ENCODE results near the gene GABARAPL2. TPM values are rescaled to one million over a fixed set of nuclear protein-coding genes. Genes with fewer than 3 reads are reported as not detected.

The GABARAPL2 gene
- total RNA-seq, 3 donors from 2014 or later (not counting 1 experiment from before 2014, with no cell fraction given), result 66.2 to 74.0 (median 71.3) TPM

DNA sequence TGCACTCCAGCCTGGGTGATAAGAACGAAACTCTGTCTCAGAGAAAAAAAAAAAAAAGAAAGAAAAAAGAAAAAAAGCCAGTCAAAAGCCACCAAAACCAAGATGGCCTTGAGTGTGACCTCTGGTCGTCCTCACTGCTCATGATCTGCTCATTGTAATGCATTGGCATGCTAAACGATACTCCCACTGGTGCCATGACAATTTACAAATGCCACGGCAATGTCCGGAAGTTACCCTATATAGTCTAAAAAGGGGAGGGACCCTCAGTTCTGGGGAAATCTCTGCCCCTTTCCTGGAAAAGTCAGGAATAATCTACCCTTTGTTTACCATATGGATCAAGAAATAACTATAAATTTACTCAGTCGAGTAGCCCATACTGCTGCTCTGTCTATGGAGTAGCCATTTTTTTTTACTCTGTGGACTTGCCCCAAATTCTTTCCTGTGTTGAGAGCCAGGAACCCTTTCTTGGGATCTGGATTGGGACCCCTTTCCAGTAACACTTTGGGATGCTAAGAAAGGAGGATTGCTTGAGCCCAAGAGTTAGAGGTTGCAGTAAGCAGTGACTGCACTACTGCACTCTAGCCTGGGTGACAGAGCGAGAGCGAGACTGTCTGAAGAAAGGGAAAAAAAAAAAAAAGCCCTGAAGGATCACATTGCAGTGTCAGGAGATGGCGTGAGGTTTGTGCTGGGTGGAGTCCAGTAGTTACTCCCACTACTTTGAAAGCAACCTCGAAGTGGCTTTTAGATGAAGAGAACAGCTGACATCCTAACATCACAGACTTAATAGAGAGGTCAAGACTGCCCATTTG, 6.4 kb upstream of the GABARAPL2 start:
- 75% methylated on average over 9 of the region's 10 CpGs for WGBS (ENCODE audit: insufficient coverage)
- Mint-ChIP-seq H3K4me1 (peaks cover 11% of the 10 kb centered on the region in 2 donors), H3K27ac (no peak overlapping the region), H3K9me3 (no peaks in the 10 kb centered on the region), H3K36me3 (no peaks in the 10 kb centered on the region), H3K27me3 (ENCODE audit: low read depth in 2 of 2) (peaks cover 19 to 22% of the 10 kb centered on the region in 2 donors), H3K4me3 (no peak overlapping the region)
- TF ChIP-seq, protein P1, sequence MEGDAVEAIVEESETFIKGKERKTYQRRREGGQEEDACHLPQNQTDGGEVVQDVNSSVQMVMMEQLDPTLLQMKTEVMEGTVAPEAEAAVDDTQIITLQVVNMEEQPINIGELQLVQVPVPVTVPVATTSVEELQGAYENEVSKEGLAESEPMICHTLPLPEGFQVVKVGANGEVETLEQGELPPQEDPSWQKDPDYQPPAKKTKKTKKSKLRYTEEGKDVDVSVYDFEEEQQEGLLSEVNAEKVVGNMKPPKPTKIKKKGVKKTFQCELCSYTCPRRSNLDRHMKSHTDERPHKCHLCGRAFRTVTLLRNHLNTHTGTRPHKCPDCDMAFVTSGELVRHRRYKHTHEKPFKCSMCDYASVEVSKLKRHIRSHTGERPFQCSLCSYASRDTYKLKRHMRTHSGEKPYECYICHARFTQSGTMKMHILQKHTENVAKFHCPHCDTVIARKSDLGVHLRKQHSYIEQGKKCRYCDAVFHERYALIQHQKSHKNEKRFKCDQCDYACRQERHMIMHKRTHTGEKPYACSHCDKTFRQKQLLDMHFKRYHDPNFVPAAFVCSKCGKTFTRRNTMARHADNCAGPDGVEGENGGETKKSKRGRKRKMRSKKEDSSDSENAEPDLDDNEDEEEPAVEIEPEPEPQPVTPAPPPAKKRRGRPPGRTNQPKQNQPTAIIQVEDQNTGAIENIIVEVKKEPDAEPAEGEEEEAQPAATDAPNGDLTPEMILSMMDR (IDR thresholded peaks at IDR 0.05), result no peak
- H3K27ac ChIP-seq (ENCODE audit: low read length), result no peak overlapping the region
- intact Hi-C loops (cut with micrococcal nuclease), result no loop called here
- no peaks in the 10 kb centered on the region for H3K36me3 ChIP-seq (ENCODE audit: control insufficient read depth, insufficient read depth, low read length)
- no peak for ATAC-seq
- H3K27me3 ChIP-seq (ENCODE audit: control insufficient read depth, insufficient read depth, low read length), result peaks cover 2% of the 10 kb centered on the region
- H3K9me3 ChIP-seq (ENCODE audit: control insufficient read depth, insufficient read depth, low read length), result no peaks in the 10 kb centered on the region
- H3K4me3 ChIP-seq (ENCODE audit: low read length), result no peak overlapping the region
- DNase-seq, result no peak
- H3K4me1 ChIP-seq (ENCODE audit: control insufficient read depth, insufficient read depth, low read length), result peaks cover 15% of the 10 kb centered on the region

DNA sequence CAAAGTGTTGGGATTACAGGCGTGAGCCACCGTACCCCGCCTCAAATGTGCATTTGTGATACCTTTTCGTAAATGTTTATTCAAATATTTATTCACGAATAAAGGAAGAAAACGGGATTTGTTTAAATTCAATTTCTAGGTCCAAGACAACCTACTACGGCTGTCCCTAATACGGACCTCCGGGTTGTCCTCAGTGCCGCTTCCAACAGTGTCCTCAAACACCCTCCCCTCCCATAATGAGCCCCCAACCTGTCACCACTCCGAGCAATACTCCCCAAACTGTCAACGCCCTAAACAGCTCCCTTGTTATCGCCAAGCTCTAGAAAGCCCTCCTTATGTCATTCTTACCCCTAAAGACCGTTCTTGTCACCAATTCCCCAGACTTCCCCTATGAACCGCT, 539 bp upstream of the GABARAPL2 start:
- Histone ChIP-seq H3K36me3 (ENCODE audit: control insufficient read depth, insufficient read depth, low read length) (peaks cover 26% of the 10 kb centered on the region), H3K4me1 (ENCODE audit: control insufficient read depth, insufficient read depth, low read length) (peaks cover 30% of the 10 kb centered on the region), H3K27me3 (ENCODE audit: control insufficient read depth, insufficient read depth, low read length) (peaks cover 2% of the 10 kb centered on the region), H3K27ac (ENCODE audit: low read length) (peak overlapping the region; percentile 76), H3K9me3 (ENCODE audit: control insufficient read depth, insufficient read depth, low read length) (no peaks in the 10 kb centered on the region), H3K4me3 (ENCODE audit: low read length) (peak overlapping the region; percentile 59)
- DNase-seq (no peak), ATAC-seq (no peak)
- Mint-ChIP-seq H3K27me3 (ENCODE audit: low read depth in 2 of 2) (peaks cover 16 to 19% of the 10 kb centered on the region in 2 donors), H3K9me3 (no peaks in the 10 kb centered on the region), H3K4me3 (peak overlapping the region; percentile 90), H3K4me1 (peaks cover 20 to 26% of the 10 kb centered on the region in 2 donors), H3K27ac (peak overlapping the region; percentile 86 to 93), H3K36me3 (no peaks in the 10 kb centered on the region)
- WGBS (ENCODE audit: insufficient coverage), result 29% methylated on average over 15 of the region's 15 CpGs
- intact Hi-C loops (cut with micrococcal nuclease), result loop anchor here (1.0 to 2.0 kb wide), 4 partner anchors 9 to 101 kb away; partner anchors contain the start of genes ADAT1, TMEM170A and TMEM231
- TF ChIP-seq, protein P1 (IDR thresholded peaks at IDR 0.05), result no peak

DNA sequence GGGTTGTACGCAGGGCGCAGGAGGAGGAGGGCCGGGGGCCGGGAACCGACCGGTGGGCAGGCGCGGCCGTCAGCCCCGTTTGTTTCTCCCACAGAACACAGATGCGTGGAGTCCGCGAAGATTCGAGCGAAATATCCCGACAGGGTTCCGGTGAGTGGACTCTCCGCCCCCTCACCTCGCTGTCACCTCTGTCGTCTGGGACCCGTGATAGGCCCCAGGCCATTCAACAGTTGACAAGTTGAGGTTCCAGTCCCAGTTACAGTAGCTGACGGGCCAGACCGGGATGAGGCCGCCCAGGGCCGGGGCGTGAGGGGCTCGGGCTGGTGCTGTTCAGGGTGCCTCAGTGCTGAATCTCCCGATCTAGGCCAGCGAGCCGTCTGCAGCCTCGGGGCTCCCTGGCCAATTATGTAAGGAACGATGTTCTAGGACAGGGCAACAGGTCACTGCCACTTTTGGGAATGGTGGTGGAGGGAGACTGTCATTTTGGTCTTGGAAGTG, 628 bp downstream of the GABARAPL2 start:
- Histone ChIP-seq H3K36me3 (ENCODE audit: control insufficient read depth, insufficient read depth, low read length) (peaks cover 31% of the 10 kb centered on the region), H3K4me3 (ENCODE audit: low read length) (peak overlapping the region; percentile 59), H3K9me3 (ENCODE audit: control insufficient read depth, insufficient read depth, low read length) (no peaks in the 10 kb centered on the region), H3K27me3 (ENCODE audit: control insufficient read depth, insufficient read depth, low read length) (peaks cover 2% of the 10 kb centered on the region), H3K27ac (ENCODE audit: low read length) (peak overlapping the region; percentile 44), H3K4me1 (ENCODE audit: control insufficient read depth, insufficient read depth, low read length) (peaks cover 34% of the 10 kb centered on the region)
- TF ChIP-seq, protein P1 (IDR thresholded peaks at IDR 0.05), result no peak
- peak in 2 of 3 donors; percentile 2 to 3 for ATAC-seq
- peaks cover 16 to 19% of the 10 kb centered on the region in 2 donors for H3K27me3 Mint-ChIP-seq (ENCODE audit: low read depth in 2 of 2)
- H3K4me3 Mint-ChIP-seq, result peak overlapping the region; percentile 90
- DNase-seq, result peak in 1 of 2 donors; percentile 45
- 3% methylated on average over 32 of the region's 32 CpGs for WGBS (ENCODE audit: insufficient coverage)
- intact Hi-C loops (cut with micrococcal nuclease), result loop anchor here (1.0 to 2.0 kb wide), 4 partner anchors 11 to 102 kb away; partner anchors contain the start of genes ADAT1, TMEM170A and TMEM231
- peaks cover 20 to 26% of the 10 kb centered on the region in 2 donors for H3K4me1 Mint-ChIP-seq
- peak overlapping the region; percentile 86 to 93 for H3K27ac Mint-ChIP-seq
- H3K36me3 Mint-ChIP-seq, result no peaks in the 10 kb centered on the region
- H3K9me3 Mint-ChIP-seq, result no peaks in the 10 kb centered on the region
